H1 (cell line): ENCODE data around the gene ATPAF1. TPM values are rescaled to one million over a fixed set of nuclear protein-coding genes. Genes with fewer than 3 reads are reported as not detected.

Experiments used
- CTCF ChIA-PET: fragments of 300-600 bp; sonication (Branson Sonifier 250); formaldehyde crosslinking; loops from one replicate; lab custom pipeline; 2021; ENCODE audit not compliant: partially characterized antibody; lab: Charles Lee
- POLR2A ChIA-PET: fragments of 300-600 bp; sonication (Branson Sonifier 250); formaldehyde crosslinking; loops from one replicate; lab custom pipeline; 2021; ENCODE audit warnings: inconsistent platforms; ENCODE audit not compliant: partially characterized antibody; lab: Charles Lee
- DNase-seq, 2 experiments: peaks; one replicate each; pipeline versions ENCODE4 v3.0.0 to v3.0.0-alpha.2; 2010 to 2022; ENCODE audit warnings: low spot score in 2 of 2, low read depth in 1 of 2, mixed read lengths in 1 of 2
- FAIRE-seq: peaks from 2 replicates; lab custom pipeline; 2011; peaks lifted over from hg19 to GRCh38; lab: Jason Lieb, UNC
- H2AFZ ChIP-seq: 2 replicates; pipeline ENCODE4 v1.8.1; 2012; ENCODE audit warnings: low read length, inconsistent platforms
- H2AK5ac ChIP-seq: 2 replicates; pipeline ENCODE4 v1.6.1; 2013; ENCODE audit warnings: low read depth, low read length
- H2BK120ac ChIP-seq: replicated peaks from 2 replicates; pipeline ENCODE3; 2013; ENCODE audit warnings: low read depth, low read length, inconsistent platforms
- H2BK12ac ChIP-seq: 2 replicates; pipeline ENCODE4 v1.6.1; 2013; ENCODE audit warnings: low read depth, low read length
- H2BK15ac ChIP-seq: 2 replicates; pipeline ENCODE4 v1.6.1; 2013; ENCODE audit warnings: low read length
- H2BK20ac ChIP-seq: 2 replicates; pipeline ENCODE4 v1.6.1; 2013; ENCODE audit warnings: low read length
- H2BK5ac ChIP-seq: 2 replicates; pipeline ENCODE4 v1.6.1; 2013; ENCODE audit warnings: low read depth, low read length
- H3K14ac ChIP-seq: 2 replicates; pipeline ENCODE4 v1.6.1; 2013; ENCODE audit warnings: inconsistent platforms; ENCODE audit not compliant: insufficient read length
- H3K18ac ChIP-seq: 2 replicates; pipeline ENCODE4 v1.6.1; 2013; ENCODE audit warnings: low read length; ENCODE audit errors: extremely low read depth
- H3K23ac ChIP-seq: 2 replicates; pipeline ENCODE4 v1.6.1; 2013; ENCODE audit warnings: inconsistent platforms; ENCODE audit not compliant: insufficient read length
- H3K23me2 ChIP-seq: 2 replicates; pipeline ENCODE4 v1.6.1; 2013; ENCODE audit warnings: low read depth, low read length
- H3K27ac ChIP-seq: 2 replicates; pipeline ENCODE4 v1.6.1; 2011; ENCODE audit warnings: low read depth, low read length, inconsistent platforms
- H3K27me3 ChIP-seq, 4 experiments: replicated peaks in 1 of 4; 1 replicate in 1 of 4; 2 replicates in 3 of 4; pipeline versions ENCODE4 v1.6.1 to v1.8.1; 2011 to 2013; ENCODE audit warnings: low read length in 3 of 4, mild to moderate bottlenecking in 3 of 4, inconsistent platforms in 2 of 4, mixed read lengths in 2 of 4, moderate library complexity in 1 of 4; ENCODE audit not compliant: control insufficient read depth in 3 of 4, insufficient read depth in 3 of 4; ENCODE audit errors: extremely low read depth in 1 of 4
- H3K36me3 ChIP-seq, 4 experiments: 2 replicates each; pipeline versions ENCODE4 v1.6.1 to v1.8.1; 2011 to 2013; ENCODE audit warnings: mild to moderate bottlenecking in 4 of 4, low read length in 3 of 4, moderate library complexity in 2 of 4, control low read depth in 1 of 4, inconsistent platforms in 1 of 4; ENCODE audit not compliant: insufficient read depth in 4 of 4, control insufficient read depth in 2 of 4
- H3K4ac ChIP-seq: replicated peaks from 2 replicates; pipeline ENCODE3; 2013; ENCODE audit warnings: low read length, low read depth, mixed read lengths, inconsistent platforms; ENCODE audit not compliant: insufficient read length
- H3K4me1 ChIP-seq, 4 experiments: replicated peaks in 1 of 4; 1 replicate in 1 of 4; 2 replicates in 3 of 4; pipeline versions ENCODE4 v1.6.1 to v1.8.1; 2011 to 2013; ENCODE audit warnings: low read length in 3 of 4, inconsistent platforms in 2 of 4, mixed read lengths in 1 of 4; ENCODE audit not compliant: insufficient read depth in 4 of 4, control insufficient read depth in 3 of 4
- H3K4me2 ChIP-seq, 2 experiments: 2 replicates each; pipeline versions ENCODE4 v1.6.1 to v1.8.1; 2011 to 2013; ENCODE audit warnings: low read depth in 2 of 2, low read length in 2 of 2, control low read depth in 1 of 2, inconsistent platforms in 1 of 2, mild to moderate bottlenecking in 1 of 2; ENCODE audit not compliant: insufficient read depth in 1 of 2
- H3K4me3 ChIP-seq, 4 experiments: fragments of 200-600, 300-600 bp in 1 of 4; sonication (generic), shearing (Covaris generic), sonication (Bioruptor Twin) in 1 of 4; 2 replicates each; pipeline versions ENCODE4 v1.5.1 to v1.8.1; 2011 to 2016; ENCODE audit warnings: low read length in 4 of 4, low read depth in 3 of 4, control low read depth in 2 of 4, inconsistent platforms in 2 of 4, mild to moderate bottlenecking in 2 of 4, mixed read lengths in 1 of 4, moderate library complexity in 1 of 4; ENCODE audit not compliant: insufficient read depth in 2 of 4; ENCODE audit errors: extremely low read depth in 1 of 4
- H3K56ac ChIP-seq: replicated peaks from 2 replicates; pipeline ENCODE3; 2013; ENCODE audit warnings: low read depth, mild to moderate bottlenecking, mixed read lengths, low read length, inconsistent platforms; ENCODE audit not compliant: insufficient read length
- H3K79me1 ChIP-seq: 2 replicates; pipeline ENCODE4 v1.6.1; 2013; ENCODE audit warnings: low read depth, low read length, control low read depth
- H3K79me2 ChIP-seq, 2 experiments: 2 replicates each; pipeline versions ENCODE4 v1.6.1 to v1.8.1; 2012 to 2013; ENCODE audit warnings: low read length in 2 of 2, mild to moderate bottlenecking in 2 of 2, inconsistent platforms in 1 of 2; ENCODE audit not compliant: insufficient read depth in 2 of 2, control insufficient read depth in 1 of 2
- H3K9ac ChIP-seq, 4 experiments: replicated peaks in 1 of 4; 1 replicate in 1 of 4; 2 replicates in 3 of 4; pipeline versions ENCODE4 v1.6.1 to v1.8.1; 2011 to 2013; ENCODE audit warnings: low read depth in 3 of 4, low read length in 3 of 4, control low read depth in 2 of 4, mild to moderate bottlenecking in 2 of 4, moderate library complexity in 2 of 4, inconsistent platforms in 1 of 4; ENCODE audit errors: extremely low read depth in 1 of 4
- H3K9me3 ChIP-seq, 2 experiments: 2 replicates each; pipeline versions ENCODE4 v1.6.1 to v1.8.1; 2012 to 2013; ENCODE audit warnings: mild to moderate bottlenecking in 2 of 2, moderate library complexity in 2 of 2, control low read depth in 1 of 2, inconsistent platforms in 1 of 2, low read depth in 1 of 2, low read length in 1 of 2, mixed read lengths in 1 of 2; ENCODE audit not compliant: insufficient read depth in 2 of 2
- H4K20me1 ChIP-seq, 2 experiments: replicated peaks in 1 of 2; 2 replicates each; pipeline versions ENCODE3 to v1.8.1; 2011 to 2013; ENCODE audit warnings: inconsistent platforms in 2 of 2, low read length in 2 of 2, mild to moderate bottlenecking in 1 of 2; ENCODE audit not compliant: insufficient read depth in 2 of 2, control insufficient read depth in 1 of 2
- H4K5ac ChIP-seq: 2 replicates; pipeline ENCODE4 v1.6.1; 2013; ENCODE audit warnings: low read length, low read depth, mixed read lengths, inconsistent platforms; ENCODE audit not compliant: insufficient read length
- H4K8ac ChIP-seq: 2 replicates; pipeline ENCODE4 v1.8.0; 2013; ENCODE audit warnings: mild to moderate bottlenecking, moderate library complexity, low read length, inconsistent platforms; ENCODE audit not compliant: insufficient read depth; ENCODE audit errors: extremely low read depth
- H4K91ac ChIP-seq: replicated peaks from 2 replicates; pipeline ENCODE3; 2013; ENCODE audit warnings: low read length, mixed read lengths, inconsistent platforms; ENCODE audit not compliant: insufficient read length
- CTBP2 ChIP-seq: IDR thresholded peaks from 2 replicates; pipeline ENCODE4 v1.7.0; 2011; ENCODE audit warnings: borderline replicate concordance, mild to moderate bottlenecking, moderate library complexity, mixed read lengths, low read length; ENCODE audit not compliant: insufficient read depth, insufficient read length
- EP300 ChIP-seq, 2 experiments: IDR thresholded peaks; 1 replicate in 1 of 2; 2 replicates in 1 of 2; pipeline ENCODE4 v1.6.1; 2011 to 2012; ENCODE audit warnings: low read depth in 2 of 2, low read length in 2 of 2, mild to moderate bottlenecking in 2 of 2, borderline replicate concordance in 1 of 2, inconsistent platforms in 1 of 2, moderate library complexity in 1 of 2
- JUN ChIP-seq: IDR thresholded peaks from 2 replicates; pipeline ENCODE4 v1.6.1; 2011; ENCODE audit warnings: low read depth, mild to moderate bottlenecking, improper control_type of control experiment, low read length
- POLR2A ChIP-seq, 2 experiments: IDR thresholded peaks; 1 replicate in 1 of 2; 2 replicates in 1 of 2; pipeline ENCODE4 v1.6.1; 2011; ENCODE audit warnings: low read depth in 2 of 2, low read length in 2 of 2, mild to moderate bottlenecking in 2 of 2; ENCODE audit errors: control extremely low read depth in 1 of 2
- SIX5 ChIP-seq: IDR thresholded peaks from 2 replicates; pipeline ENCODE4 v1.6.1; 2011; ENCODE audit warnings: mild to moderate bottlenecking, low read depth, low read length
- SRF ChIP-seq: IDR thresholded peaks from 2 replicates; pipeline ENCODE4 v1.6.1; 2011; ENCODE audit warnings: mild to moderate bottlenecking, low read depth, low read length, moderate library complexity
- TAF7 ChIP-seq: optimal IDR thresholded peaks from 2 replicates; pipeline ENCODE3; 2011; ENCODE audit warnings: low read depth, mild to moderate bottlenecking, inconsistent platforms, low read length, moderate library complexity, borderline replicate concordance
- TCF12 ChIP-seq: IDR thresholded peaks from 2 replicates; pipeline ENCODE4 v1.6.1; 2011; ENCODE audit warnings: low read depth, mild to moderate bottlenecking, low read length
- WGBS, 2 experiments: shearing (Covaris generic) in 1 of 2; methylation state at CpG; one replicate each; pipeline versions ENCODE4 v1.1.6 to v1.1.7; 2013 to 2015; ENCODE audit warnings: low lambda C conversion rate in 2 of 2, mixed read lengths in 2 of 2, inconsistent platforms in 1 of 2, low coverage in 1 of 2, missing lambda C conversion rate in 1 of 2; ENCODE audit not compliant: insufficient replicate concordance in 2 of 2, insufficient coverage in 1 of 2, insufficient read length in 1 of 2; ENCODE audit errors: extremely low coverage in 1 of 2, missing lambda C conversion rate in 1 of 2; 5-methylcytosine and 5-hydroxymethylcytosine counted together
- polyA plus RNA-seq, 7 experiments: library from polyadenylated mRNA; depleted of rRNA in 3 of 7; stranded (reverse) in 5 of 7; unstranded in 2 of 7; fragments of >200 nt in 5 of 7; fragments of 200-250 nt in 2 of 7; gene quantifications; 1 replicate in 5 of 7; 2 replicates in 1 of 7; 4 replicates in 1 of 7; pipeline versions ENCODE4 v1.2.1 to v1.2.3, GENCODE V29; 2011 to 2013; ENCODE audit warnings: missing spikeins in 2 of 7, mixed read lengths in 2 of 7
- total RNA-seq: library from RNA; stranded (reverse); fragmentation: NEBNext Ultra II Directional; extraction: Animal tissue kit (Norgen Biotek cat#: 25700); gene quantifications from 2 replicates; pipeline ENCODE4 v1.2.1, GENCODE V29; 2021

Gene ATPAF1
- total and polyA plus RNA-seq, 2 of the 8 experiments (the other 6 are each of a cell fraction or from before 2014, with no cell fraction given): 46.7 to 55.9 TPM

GRCh38 chr1:46611691-46612221, 56.4 kb downstream of the ATPAF1 start:
- Histone ChIP-seq H3K9me3 (no peaks in the 10 kb centered on the region), H2BK20ac (peak overlapping the region; percentile 34; the same call in 1 of the 2 replicates), H3K23me2 (peaks cover 4% of the 10 kb centered on the region; the same call in 1 of the 2 replicates), H3K4me2 (peak overlapping the region in 1 of 2 experiments; percentile 44; a peak in 1 of 4 replicates), H2BK15ac (0 out of 2 replicates have a peak overlapping the region, but pooled peaks have one; percentile 88), H4K20me1 (no peaks in the 10 kb centered on the region), H3K27ac (no peak overlapping the region), H4K5ac (no peak overlapping the region), H3K4ac (peak overlapping the region; percentile 13), H3K23ac (no peak overlapping the region), H4K91ac (peak overlapping the region; percentile 39), H2BK12ac (peak overlapping the region; percentile 60; the same call in 1 of the 2 replicates)
- CTCF ChIA-PET: interaction anchor here (1.4 kb wide), 1 partner anchor 170 kb away, joined by 5 read pairs; no protein-coding TSS in a partner anchor
- WGBS, 2 experiments: 74% methylated on average over 7 of the region's 7 CpGs; no CpG with 5 or more reads in 1 of the 2 experiments
- TF ChIP-seq CTBP2 (no peak), POLR2A (IDR thresholded peaks at IDR 0.05; ENCODE audit: control extremely low read depth in 1 of 2, low read depth in 2 of 2, low read length in 2 of 2) (no peak), JUN (no peak), SRF (no peak), SIX5 (no peak), TAF7 (no peak), TCF12 (no peak), EP300 (IDR thresholded peaks at IDR 0.05; ENCODE audit: borderline replicate concordance in 1 of 2, low read depth in 2 of 2, low read length in 2 of 2) (no peak)
- TF ChIP-seq, all 59 proteins: peak for 0
- H4K8ac ChIP-seq: no peak overlapping the region; the same call in 1 of the 2 replicates
- FAIRE-seq (no peak), DNase-seq (no peak)
- H3K4me1 ChIP-seq: peaks cover 11 to 35% (median 24%) of the 10 kb centered on the region in 4 experiments
- 0 out of 8 replicates have a peak overlapping the region, but pooled peaks of 1 of the 4 experiments have one; percentile 10 for H3K4me3 ChIP-seq
- H2AFZ ChIP-seq: no peak overlapping the region
- POLR2A ChIA-PET: interaction anchor here (1.1 to 1.7 kb wide), 2 partner anchors 11 to 57 kb away, joined by 4 to 5 read pairs; no protein-coding TSS in a partner anchor
- H3K79me1 ChIP-seq: no peaks in the 10 kb centered on the region
- peak overlapping the region; percentile 52; the same call in 1 of the 2 replicates for H2BK5ac ChIP-seq
- H3K14ac ChIP-seq: no peak overlapping the region
- H2BK120ac ChIP-seq: no peak overlapping the region
- no peak overlapping the region for H3K56ac ChIP-seq
- H3K27me3 ChIP-seq: no peaks in the 10 kb centered on the region; a peak in 1 of 7 replicates
- H3K79me2 ChIP-seq: no peaks in the 10 kb centered on the region
- no peak overlapping the region for H2AK5ac ChIP-seq
- H3K18ac ChIP-seq: no peak overlapping the region
- no peaks in the 10 kb centered on the region; a peak in 1 of 8 replicates for H3K36me3 ChIP-seq
- no peak overlapping the region for H3K9ac ChIP-seq
